Measurements from ENCODE around the gene PRKAG2.

The PRKAG2 gene

GRCh38 chr7:151869455-151869854, 7.5 kb downstream of the PRKAG2 start:
- Histone ChIP-seq H3K27me3 (ENCODE audit: insufficient read depth, low read depth) (no peaks in the 10 kb centered on the region), H3K27ac (no peak overlapping the region), H3K9ac (no peak overlapping the region), H3K4me1 (ENCODE audit: low read depth, poor library complexity, severe bottlenecking) (peaks cover under 1% of the 10 kb centered on the region), H4K20me1 (ENCODE audit: insufficient read depth) (no peaks in the 10 kb centered on the region), H2AFZ (ENCODE audit: low read depth) (no peak overlapping the region), H3K36me3 (ENCODE audit: insufficient read depth) (no peaks in the 10 kb centered on the region), H3K79me2 (ENCODE audit: insufficient read depth, low read depth) (no peaks in the 10 kb centered on the region), H3K4me2 (no peak overlapping the region), H3K4me3 (IDR thresholded peaks at IDR 0.05; ENCODE audit: insufficient read depth, low read depth, low read length) (no peak overlapping the region)
- TF ChIP-seq CTCF (conservative IDR thresholded peaks at IDR 0.05; ENCODE audit: low read depth, low read length) = no peak

GRCh38 chr7:151869109-151869428, 7.8 kb downstream of the PRKAG2 start:
- Histone ChIP-seq H3K4me2 (no peak overlapping the region), H2AFZ (ENCODE audit: low read depth) (no peak overlapping the region), H3K9ac (no peak overlapping the region), H3K27me3 (ENCODE audit: insufficient read depth, low read depth) (no peaks in the 10 kb centered on the region), H3K27ac (no peak overlapping the region), H3K79me2 (ENCODE audit: insufficient read depth, low read depth) (no peaks in the 10 kb centered on the region), H3K4me3 (IDR thresholded peaks at IDR 0.05; ENCODE audit: insufficient read depth, low read depth, low read length) (no peak overlapping the region), H3K4me1 (ENCODE audit: low read depth, poor library complexity, severe bottlenecking) (no peaks in the 10 kb centered on the region), H3K36me3 (ENCODE audit: insufficient read depth) (no peaks in the 10 kb centered on the region), H4K20me1 (ENCODE audit: insufficient read depth) (no peaks in the 10 kb centered on the region)
- no peak for TF ChIP-seq CTCF (conservative IDR thresholded peaks at IDR 0.05; ENCODE audit: low read depth, low read length)

GRCh38 chr7:151868396-151869108, 8.4 kb downstream of the PRKAG2 start:
- no peaks in the 10 kb centered on the region for H3K4me1 ChIP-seq (ENCODE audit: low read depth, poor library complexity, severe bottlenecking)
- no peak overlapping the region for H2AFZ ChIP-seq (ENCODE audit: low read depth)
- no peak overlapping the region for H3K4me2 ChIP-seq
- H3K79me2 ChIP-seq (ENCODE audit: insufficient read depth, low read depth) = no peaks in the 10 kb centered on the region
- H3K27ac ChIP-seq = no peak overlapping the region
- H3K9ac ChIP-seq = no peak overlapping the region
- no peak overlapping the region for H3K4me3 ChIP-seq (IDR thresholded peaks at IDR 0.05; ENCODE audit: insufficient read depth, low read depth, low read length)
- H3K36me3 ChIP-seq (ENCODE audit: insufficient read depth) = no peaks in the 10 kb centered on the region
- H4K20me1 ChIP-seq (ENCODE audit: insufficient read depth) = no peaks in the 10 kb centered on the region
- no peak for TF ChIP-seq CTCF (conservative IDR thresholded peaks at IDR 0.05; ENCODE audit: low read depth, low read length)
- no peaks in the 10 kb centered on the region for H3K27me3 ChIP-seq (ENCODE audit: insufficient read depth, low read depth)

GRCh38 chr7:151867912-151868311, 9.0 kb downstream of the PRKAG2 start:
- H2AFZ ChIP-seq (ENCODE audit: low read depth) = no peak overlapping the region
- H3K27me3 ChIP-seq (ENCODE audit: insufficient read depth, low read depth) = no peaks in the 10 kb centered on the region

More at GRCh38 chr7:151867912-151868311, 9.0 kb downstream of the PRKAG2 start:
- H3K9ac ChIP-seq = no peak overlapping the region
- no peak overlapping the region for H3K4me2 ChIP-seq
- H3K4me3 ChIP-seq (IDR thresholded peaks at IDR 0.05; ENCODE audit: insufficient read depth, low read depth, low read length) = no peak overlapping the region
- no peaks in the 10 kb centered on the region for H3K79me2 ChIP-seq (ENCODE audit: insufficient read depth, low read depth)
- no peak for TF ChIP-seq CTCF (conservative IDR thresholded peaks at IDR 0.05; ENCODE audit: low read depth, low read length)
- no peaks in the 10 kb centered on the region for H3K36me3 ChIP-seq (ENCODE audit: insufficient read depth)
- no peaks in the 10 kb centered on the region for H3K4me1 ChIP-seq (ENCODE audit: low read depth, poor library complexity, severe bottlenecking)
- H4K20me1 ChIP-seq (ENCODE audit: insufficient read depth) = no peaks in the 10 kb centered on the region
- no peak overlapping the region for H3K27ac ChIP-seq
